CD4-positive, alpha-beta memory T cell (primary cell): ENCODE results near the gene JUNB. TPM values are rescaled to one million over a fixed set of nuclear protein-coding genes. Genes with fewer than 3 reads are reported as not detected.

Experiments used
- CTCF ChIA-PET: fragments of 350-600 bp; sonication (Branson Sonifier 250); formaldehyde crosslinking; loops from one replicate; lab custom pipeline; 2021; ENCODE audit warnings: inconsistent platforms; ENCODE audit not compliant: partially characterized antibody; lab: Charles Lee
- POLR2A ChIA-PET: fragments of 350-600 bp; sonication (Branson Sonifier 250); formaldehyde crosslinking; loops from one replicate; lab custom pipeline; 2021; ENCODE audit not compliant: partially characterized antibody; lab: Charles Lee
- DNase-seq, 5 donors: peaks; one replicate each; pipeline versions ENCODE4 v3.0.0 to v3.0.0-alpha.2; 2020 to 2022; ENCODE audit warnings: mixed read lengths in 1 of 5
- H3K27ac ChIP-seq: one replicate; pipeline ENCODE4 v1.7.0; 2013; ENCODE audit warnings: low read depth, low read length
- H3K27me3 ChIP-seq: 2 replicates; pipeline ENCODE4 v1.7.0; 2013; ENCODE audit warnings: mild to moderate bottlenecking, low read length, moderate library complexity; ENCODE audit not compliant: insufficient read depth
- H3K36me3 ChIP-seq: 2 replicates; pipeline ENCODE4 v1.7.0; 2013; ENCODE audit warnings: mild to moderate bottlenecking, low read length, moderate library complexity; ENCODE audit not compliant: insufficient read depth
- H3K4me1 ChIP-seq: 2 replicates; pipeline ENCODE4 v1.7.0; 2013; ENCODE audit warnings: mild to moderate bottlenecking, low read length, moderate library complexity; ENCODE audit not compliant: insufficient read depth
- H3K4me3 ChIP-seq, 2 donors: one replicate each; pipeline ENCODE4 v1.7.0; 2013; ENCODE audit warnings: low read length in 2 of 2, mild to moderate bottlenecking in 1 of 2
- H3K9me3 ChIP-seq, 2 donors: one replicate each; pipeline ENCODE4 v1.7.0; 2013; ENCODE audit warnings: low read length in 2 of 2, control low read depth in 1 of 2; ENCODE audit not compliant: control insufficient read depth in 1 of 2
- H3K27ac Mint-ChIP-seq, 7 donors: one replicate each; pipeline ENCODE4 v1.8.0; 2020 to 2021; ENCODE audit warnings: mixed read lengths in 7 of 7, mild to moderate bottlenecking in 6 of 7, inconsistent platforms in 3 of 7, moderate library complexity in 3 of 7
- H3K27me3 Mint-ChIP-seq, 2 donors: one replicate each; pipeline ENCODE4 v1.8.0; 2020 to 2021; ENCODE audit warnings: mixed read lengths in 2 of 2
- H3K36me3 Mint-ChIP-seq, 2 donors: one replicate each; pipeline ENCODE4 v1.8.0; 2020 to 2021; ENCODE audit warnings: mixed read lengths in 2 of 2, inconsistent platforms in 1 of 2, mild to moderate bottlenecking in 1 of 2
- H3K4me1 Mint-ChIP-seq, 4 donors: one replicate each; pipeline ENCODE4 v1.8.0; 2020 to 2021; ENCODE audit warnings: mixed read lengths in 4 of 4, mild to moderate bottlenecking in 1 of 4
- H3K4me3 Mint-ChIP-seq, 8 donors: one replicate each; pipeline ENCODE4 v1.8.0; 2020 to 2021; ENCODE audit warnings: mixed read lengths in 8 of 8, mild to moderate bottlenecking in 7 of 8, moderate library complexity in 6 of 8, inconsistent platforms in 3 of 8
- H3K9me3 Mint-ChIP-seq, 8 donors: one replicate each; pipeline ENCODE4 v1.8.0; 2020 to 2021; ENCODE audit warnings: mixed read lengths in 8 of 8, mild to moderate bottlenecking in 5 of 8, inconsistent platforms in 3 of 8, moderate library complexity in 1 of 8
- intact Hi-C: fragments of 100-400 bp; cut with micrococcal nuclease; formaldehyde crosslinking; loops from one replicate; pipeline ENCODE4 v1.15.1; 2023
- polyA plus RNA-seq, 2 donors: library from polyadenylated mRNA; unstranded; fragments of 300-500 nt; fragmentation: Illumina TruSeq; gene quantifications; one replicate each; pipeline ENCODE4 v1.2.3, GENCODE V29; 2021
- total RNA-seq, 2 experiments: library from RNA; stranded (reverse); gene quantifications; one replicate each; pipeline ENCODE4 v1.2.3, GENCODE V29; 2021

The JUNB gene
- total RNA-seq (100 to 1,000 TPM; 103 to 106 TPM), polyA plus RNA-seq (1,000 to 10,000 TPM in 1 of 2 donors, 100 to 1,000 TPM in 1; 771 to 3,132 TPM)

- peak; percentile 96 to 99 (median 98) for DNase-seq
- H3K36me3 Mint-ChIP-seq = peaks cover 5 to 25% of the 10 kb centered on the region in 2 donors
- Histone ChIP-seq H3K27ac (peak within 1 kb of the TSS; percentile 100), H3K4me3 (peak within 1 kb of the TSS; percentile 88 to 100), H3K27me3 (no peaks in the 10 kb centered on the region), H3K4me1 (peaks cover 53% of the 10 kb centered on the region), H3K36me3 (no peaks in the 10 kb centered on the region), H3K9me3 (no peaks in the 10 kb centered on the region)
- peak within 1 kb of the TSS in 6 of 7 donors; percentile 99 to 100 (median 100) for H3K27ac Mint-ChIP-seq
- H3K9me3 Mint-ChIP-seq = peaks cover 0 to 24% (median 0%) of the 10 kb centered on the region in 8 donors
- peaks cover 29 to 58% (median 38%) of the 10 kb centered on the region in 4 donors for H3K4me1 Mint-ChIP-seq
- ChIA-PET CTCF (interaction anchor here (2.3 to 17.4 kb wide), 2 partner anchors 21 to 68 kb away, joined by 5 to 906 read pairs; partner anchors contain the start of genes HOOK2 and TNPO2), POLR2A (interaction anchor here (0.7 to 20.0 kb wide), 32 partner anchors 11 to 502 kb away, joined by 3 to 1162 read pairs (median 5); partner anchors contain the start of genes CALR, DHPS, FARSA and FBXW9)
- intact Hi-C loops = loop anchor here (5.0 kb wide), 3 partner anchors 156 to 1056 kb away; partner anchors contain the start of genes IER2, RAD23A and STX10
- no peaks in the 10 kb centered on the region for H3K27me3 Mint-ChIP-seq
- H3K4me3 Mint-ChIP-seq = peak within 1 kb of the TSS; percentile 92 to 98 (median 95)
Observed at GRCh38 chr19:12791345-12792050, at the start of gene JUNB. TSS of gene JUNB (plus strand) at chr19:12791486. CDS start at chr19:12791772, 286 bp downstream.

- no peaks in the 10 kb centered on the region for H3K27me3 Mint-ChIP-seq
- intact Hi-C loops = no loop called here
- peaks cover 26% of the 10 kb centered on the region for H3K36me3 ChIP-seq
- H3K36me3 Mint-ChIP-seq = peaks cover 43 to 47% of the 10 kb centered on the region in 2 donors
- ChIA-PET CTCF (interaction anchor here (1.2 kb wide), 1 partner anchor 18 kb away, joined by 3 read pairs; no protein-coding TSS in a partner anchor), POLR2A (no interaction called here)
- H3K4me1 Mint-ChIP-seq = peaks cover 4 to 7% (median 6%) of the 10 kb centered on the region in 4 donors
- H3K9me3 ChIP-seq = no peaks in the 10 kb centered on the region
- peaks cover 0 to 8% (median 5%) of the 10 kb centered on the region in 8 donors for H3K9me3 Mint-ChIP-seq
- H3K4me3 ChIP-seq = no peak overlapping the region
- H3K27ac Mint-ChIP-seq = no peak overlapping the region
- no peak overlapping the region for H3K27ac ChIP-seq
- H3K4me3 Mint-ChIP-seq = peak overlapping the region in 1 of 8 donors; percentile 48
- no peak for DNase-seq
- H3K4me1 ChIP-seq = no peaks in the 10 kb centered on the region
- H3K27me3 ChIP-seq = no peaks in the 10 kb centered on the region
Observed at GRCh38 chr19:12745166-12745897, 46.0 kb upstream of the JUNB start.

GRCh38 chr19:12748489-12748888 is 42.8 kb upstream of the JUNB start:
- no peaks in the 10 kb centered on the region for H3K9me3 ChIP-seq
- H3K4me1 Mint-ChIP-seq = peaks cover 3 to 9% (median 6%) of the 10 kb centered on the region in 4 donors

GRCh38 chr19:12749938-12750521 is 41.3 kb upstream of the JUNB start:
- intact Hi-C loops = no loop called here
- no peak for DNase-seq
- H3K36me3 Mint-ChIP-seq = peaks cover 26 to 28% of the 10 kb centered on the region in 2 donors
- Histone ChIP-seq H3K27ac (no peak overlapping the region), H3K4me1 (no peaks in the 10 kb centered on the region), H3K36me3 (peaks cover 20% of the 10 kb centered on the region), H3K27me3 (no peaks in the 10 kb centered on the region), H3K9me3 (no peaks in the 10 kb centered on the region), H3K4me3 (no peak overlapping the region)
- H3K4me3 Mint-ChIP-seq = peak overlapping the region in 2 of 8 donors; percentile 35 to 55
- peaks cover 0 to 8% (median 5%) of the 10 kb centered on the region in 8 donors for H3K9me3 Mint-ChIP-seq
- CTCF ChIA-PET = interaction anchor here (1.1 to 3.9 kb wide), 3 partner anchors 10 to 17 kb away, joined by 3 to 15 read pairs (median 3); no protein-coding TSS in a partner anchor
- H3K27ac Mint-ChIP-seq = peak overlapping the region in 5 of 7 donors; percentile 63 to 82 (median 68)
- peaks cover 3 to 9% (median 6%) of the 10 kb centered on the region in 4 donors for H3K4me1 Mint-ChIP-seq
- POLR2A ChIA-PET = interaction anchor here (2.0 kb wide), 1 partner anchor 13 kb away, joined by 6 read pairs; the partner anchor contains the start of gene GET3
- peaks cover 1 to 13% of the 10 kb centered on the region in 2 donors for H3K27me3 Mint-ChIP-seq

More at GRCh38 chr19:12748489-12748888, 42.8 kb upstream of the JUNB start:
- no peak for DNase-seq
- no peak overlapping the region for H3K27ac Mint-ChIP-seq
- H3K4me3 ChIP-seq = no peak overlapping the region
- H3K36me3 ChIP-seq = peaks cover 26% of the 10 kb centered on the region
- peaks cover 0 to 8% (median 5%) of the 10 kb centered on the region in 8 donors for H3K9me3 Mint-ChIP-seq
- intact Hi-C loops = no loop called here
- CTCF ChIA-PET = interaction anchor here (1.1 to 3.9 kb wide), 3 partner anchors 10 to 14 kb away, joined by 3 to 15 read pairs (median 9); no protein-coding TSS in a partner anchor
- POLR2A ChIA-PET = interaction anchor here (2.0 kb wide), 1 partner anchor 11 kb away, joined by 6 read pairs; the partner anchor contains the start of gene GET3
- peaks cover 1 to 10% of the 10 kb centered on the region in 2 donors for H3K27me3 Mint-ChIP-seq
- no peaks in the 10 kb centered on the region for H3K27me3 ChIP-seq
- no peak overlapping the region for H3K27ac ChIP-seq
- peaks cover 30 to 34% of the 10 kb centered on the region in 2 donors for H3K36me3 Mint-ChIP-seq
- H3K4me3 Mint-ChIP-seq = no peak overlapping the region
- H3K4me1 ChIP-seq = no peaks in the 10 kb centered on the region

- Histone ChIP-seq H3K36me3 (peaks cover 12% of the 10 kb centered on the region), H3K27me3 (no peaks in the 10 kb centered on the region), H3K4me1 (no peaks in the 10 kb centered on the region), H3K27ac (no peak overlapping the region), H3K4me3 (no peak overlapping the region), H3K9me3 (no peaks in the 10 kb centered on the region)
- Mint-ChIP-seq H3K9me3 (peaks cover 0 to 8% (median 5%) of the 10 kb centered on the region in 8 donors), H3K4me1 (peaks cover 3 to 9% (median 6%) of the 10 kb centered on the region in 4 donors), H3K27ac (no peak overlapping the region), H3K36me3 (peaks cover 21 to 23% of the 10 kb centered on the region in 2 donors), H3K27me3 (peaks cover 1 to 13% of the 10 kb centered on the region in 2 donors), H3K4me3 (no peak overlapping the region)
- CTCF ChIA-PET = interaction anchor here (1.4 kb wide), 1 partner anchor 16 kb away, joined by 3 read pairs; no protein-coding TSS in a partner anchor
- intact Hi-C loops = no loop called here
- POLR2A ChIA-PET = no interaction called here
- DNase-seq = no peak
Observed at GRCh38 chr19:12750851-12751250, 40.4 kb upstream of the JUNB start.

GRCh38 chr19:12751635-12752034 is 39.7 kb upstream of the JUNB start, which contains the start of gene BEST2:
TSS of gene BEST2 (plus strand) at chr19:12751791. CDS start at chr19:12752593, 802 bp downstream.
- Histone ChIP-seq H3K36me3 (peaks cover 10% of the 10 kb centered on the region), H3K4me3 (no peak within 1 kb of the TSS), H3K27ac (no peak within 1 kb of the TSS), H3K27me3 (no peaks in the 10 kb centered on the region), H3K9me3 (no peaks in the 10 kb centered on the region), H3K4me1 (no peaks in the 10 kb centered on the region)
- CTCF ChIA-PET = no interaction called here
- no peak within 1 kb of the TSS for H3K4me3 Mint-ChIP-seq
- no peak for DNase-seq
- H3K36me3 Mint-ChIP-seq = peaks cover 15 to 17% of the 10 kb centered on the region in 2 donors
- peaks cover 1 to 15% of the 10 kb centered on the region in 2 donors for H3K27me3 Mint-ChIP-seq
- peak within 1 kb of the TSS in 1 of 7 donors; percentile 27 for H3K27ac Mint-ChIP-seq
- H3K9me3 Mint-ChIP-seq = peaks cover 0 to 8% (median 5%) of the 10 kb centered on the region in 8 donors
- POLR2A ChIA-PET = no interaction called here
- peaks cover 3 to 9% (median 6%) of the 10 kb centered on the region in 4 donors for H3K4me1 Mint-ChIP-seq
- intact Hi-C loops = no loop called here
